ENCODE data around the gene DISC1. TPM values are rescaled to one million over a fixed set of nuclear protein-coding genes. Genes with fewer than 3 reads are reported as not detected.

Gene DISC1
- total RNA-seq, 1 donor from 2014 or later: 12.3 TPM

GRCh38 chr1:231865331-231865730 is 238.7 kb downstream of the DISC1 start:
- intact Hi-C loops (cut with DNase I): loop anchor here (10.0 kb wide), 1 partner anchor 759 kb away; no protein-coding TSS in a partner anchor
- no peak for DNase-seq (ENCODE audit: extremely low spot score in 2 of 2)
- Histone ChIP-seq H3K27ac (no peak overlapping the region), H3K27me3 (no peaks in the 10 kb centered on the region), H3K36me3 (no peaks in the 10 kb centered on the region), H3K9me3 (no peaks in the 10 kb centered on the region), H3K4me3 (no peak overlapping the region), H3K4me1 (peaks cover 18% of the 10 kb centered on the region)
- TF ChIP-seq POLR2AphosphoS5 (IDR thresholded peaks at IDR 0.05; ENCODE audit: insufficient read depth in 1 of 2, low read depth in 1 of 2): no peak
- no peak for TF ChIP-seq CTCF (IDR thresholded peaks at IDR 0.05)
- TF ChIP-seq POLR2A (IDR thresholded peaks at IDR 0.05): no peak

- no peak for DNase-seq (ENCODE audit: extremely low spot score in 2 of 2)
- H3K4me3 ChIP-seq: no peak overlapping the region
- H3K4me1 ChIP-seq: peaks cover 18% of the 10 kb centered on the region
- TF ChIP-seq CTCF (IDR thresholded peaks at IDR 0.05) (peak; percentile 37 to 84 (median 78)), POLR2A (IDR thresholded peaks at IDR 0.05) (no peak), POLR2AphosphoS5 (IDR thresholded peaks at IDR 0.05; ENCODE audit: insufficient read depth in 1 of 2, low read depth in 1 of 2) (no peak)
- H3K9me3 ChIP-seq: no peaks in the 10 kb centered on the region
- intact Hi-C loops (cut with DNase I): loop anchor here (10.0 kb wide), 1 partner anchor 758 kb away; no protein-coding TSS in a partner anchor
- no peaks in the 10 kb centered on the region for H3K36me3 ChIP-seq
- H3K27me3 ChIP-seq: no peaks in the 10 kb centered on the region
- H3K27ac ChIP-seq: no peak overlapping the region
Observed at GRCh38 chr1:231866392-231867331, 240.1 kb downstream of the DISC1 start.

GRCh38 chr1:231867607-231868006 is 241.0 kb downstream of the DISC1 start:
- Histone ChIP-seq H3K4me1 (peaks cover 23% of the 10 kb centered on the region), H3K27me3 (no peaks in the 10 kb centered on the region), H3K9me3 (no peaks in the 10 kb centered on the region), H3K4me3 (no peak overlapping the region), H3K36me3 (no peaks in the 10 kb centered on the region), H3K27ac (no peak overlapping the region)
- no peak for TF ChIP-seq POLR2AphosphoS5 (IDR thresholded peaks at IDR 0.05; ENCODE audit: insufficient read depth in 1 of 2, low read depth in 1 of 2)
- TF ChIP-seq CTCF (IDR thresholded peaks at IDR 0.05): no peak
- no peak for TF ChIP-seq POLR2A (IDR thresholded peaks at IDR 0.05)
- DNase-seq (ENCODE audit: extremely low spot score in 2 of 2): no peak
- intact Hi-C loops (cut with DNase I): loop anchor here (10.0 kb wide), 1 partner anchor 757 kb away; no protein-coding TSS in a partner anchor

GRCh38 chr1:231869364-231869763 is 242.8 kb downstream of the DISC1 start:
- H3K9me3 ChIP-seq: no peaks in the 10 kb centered on the region
- no peak overlapping the region for H3K4me3 ChIP-seq
- peaks cover 27% of the 10 kb centered on the region for H3K4me1 ChIP-seq
- H3K27me3 ChIP-seq: no peaks in the 10 kb centered on the region
- H3K27ac ChIP-seq: no peak overlapping the region
- DNase-seq (ENCODE audit: extremely low spot score in 2 of 2): no peak
- TF ChIP-seq POLR2AphosphoS5 (IDR thresholded peaks at IDR 0.05; ENCODE audit: insufficient read depth in 1 of 2, low read depth in 1 of 2) (no peak), POLR2A (IDR thresholded peaks at IDR 0.05) (no peak), CTCF (IDR thresholded peaks at IDR 0.05) (no peak)
- intact Hi-C loops (cut with DNase I): loop anchor here (10.0 kb wide), 1 partner anchor 755 kb away; no protein-coding TSS in a partner anchor
- H3K36me3 ChIP-seq: no peaks in the 10 kb centered on the region

- H3K27ac ChIP-seq: no peak overlapping the region
- no peaks in the 10 kb centered on the region for H3K36me3 ChIP-seq
- intact Hi-C loops (cut with DNase I): no loop called here
- H3K4me1 ChIP-seq: peaks cover 25% of the 10 kb centered on the region
- no peak overlapping the region for H3K4me3 ChIP-seq
- no peaks in the 10 kb centered on the region for H3K9me3 ChIP-seq
- TF ChIP-seq CTCF (IDR thresholded peaks at IDR 0.05) (no peak), POLR2A (IDR thresholded peaks at IDR 0.05) (no peak)
- DNase-seq (ENCODE audit: extremely low spot score in 2 of 2): no peak
- no peaks in the 10 kb centered on the region for H3K27me3 ChIP-seq
Observed at GRCh38 chr1:231871471-231871870, 244.9 kb downstream of the DISC1 start.

Measured in vagina (tissue), 2 donors.